Esophagus muscularis mucosa (tissue), 4 donors: ENCODE measurements around the gene LTBP1. TPM values are rescaled to one million over a fixed set of nuclear protein-coding genes. Genes with fewer than 3 reads are reported as not detected.

Source experiments
- DNase-seq: peaks from one replicate; pipeline ENCODE4 v3.0.0-alpha.2; 2017; ENCODE audit errors: extremely low spot score
- H3K27ac ChIP-seq, 4 donors: fragments of 200-600 bp; sonication (generic); replicated peaks in 1 of 4; 1 replicate in 3 of 4; 2 replicates in 1 of 4; pipeline ENCODE4 v1.5.1; 2016 to 2019; ENCODE audit warnings: mild to moderate bottlenecking in 1 of 4
- H3K27me3 ChIP-seq, 4 donors: fragments of 200-600 bp; sonication (generic); one replicate each; pipeline versions ENCODE4 v1.5.1 to v1.6.0; 2016 to 2019
- H3K36me3 ChIP-seq, 4 donors: fragments of 200-600 bp; sonication (generic); one replicate each; pipeline ENCODE4 v1.5.1; 2016 to 2019
- H3K4me1 ChIP-seq, 4 donors: fragments of 200-600 bp; sonication (generic); one replicate each; pipeline ENCODE4 v1.5.1; 2016 to 2019
- H3K4me3 ChIP-seq, 4 donors: fragments of 200-600 bp; sonication (generic); 1 replicate in 2 of 4; 2 replicates in 2 of 4; pipeline ENCODE4 v1.5.1; 2016 to 2019; ENCODE audit warnings: mild to moderate bottlenecking in 4 of 4, moderate library complexity in 1 of 4
- H3K9me3 ChIP-seq, 4 donors: fragments of 200-600 bp; sonication (generic); 1 replicate in 3 of 4; 2 replicates in 1 of 4; pipeline ENCODE4 v1.5.1; 2016 to 2019
- CTCF ChIP-seq, 3 experiments: fragments of 200-600 bp in 2 of 3; fragments of 450-650 bp in 1 of 3; sonication (generic) in 2 of 3; IDR thresholded peaks; one replicate each; pipeline ENCODE4 v1.5.1; 2017 to 2019; ENCODE audit warnings: antibody characterized with exemption in 3 of 3, mild to moderate bottlenecking in 2 of 3, moderate library complexity in 1 of 3
- EP300 ChIP-seq: sonication (generic); formaldehyde crosslinking; IDR thresholded peaks from one replicate; pipeline ENCODE4 v1.6.1; 2017; ENCODE audit warnings: antibody characterized with exemption
- POLR2A ChIP-seq: fragments of 450-650 bp; IDR thresholded peaks from one replicate; pipeline ENCODE4 v1.6.1; 2017; ENCODE audit warnings: antibody characterized with exemption, moderate library complexity, mild to moderate bottlenecking, low read depth
- POLR2AphosphoS5 ChIP-seq, 2 donors: sonication (generic); formaldehyde crosslinking; IDR thresholded peaks; one replicate each; pipeline ENCODE4 v1.6.1; 2017; ENCODE audit warnings: antibody characterized with exemption in 2 of 2
- WGBS: methylation state at CpG from one replicate; pipeline ENCODE4 v1.1.5; 2018; 5-methylcytosine and 5-hydroxymethylcytosine counted together
- intact Hi-C: fragments of 100-400 bp; cut with DNase I; formaldehyde crosslinking; loops from one replicate; pipeline ENCODE4 v1.15.1; 2023
- small RNA-seq, 3 donors: library from RNA; depleted of rRNA; stranded (forward); fragments of <200 nt; gene quantifications; one replicate each; pipeline ENCODE3, GENCODE V24; 2016
- total RNA-seq, 4 donors: library from RNA; depleted of rRNA; stranded (reverse); fragments of >200 nt; gene quantifications; one replicate each; pipeline versions ENCODE4 v1.1.0 to v1.2.1, GENCODE V29; 2016

LTBP1 gene
- total RNA-seq, 4 donors from 2014 or later, result 254 to 465 (median 368) TPM

- Histone ChIP-seq H3K27ac (no peak overlapping the region), H3K4me3 (no peak overlapping the region), H3K9me3 (no peaks in the 10 kb centered on the region), H3K36me3 (no peaks in the 10 kb centered on the region), H3K27me3 (no peaks in the 10 kb centered on the region), H3K4me1 (peaks cover 10 to 19% (median 14%) of the 10 kb centered on the region in 4 donors)
- 61% methylated on average over 2 of the region's 2 CpGs for WGBS
- no peak for DNase-seq
- TF ChIP-seq EP300, result no peak
- intact Hi-C loops, result loop anchor here (5.0 kb wide), 1 partner anchor 413 kb away; no protein-coding TSS in a partner anchor
These were observed 498.2 kb downstream of the LTBP1 start for GRCh38 chr2:33444967-33445366.

GRCh38 chr2:33448220-33448899 is 501.6 kb downstream of the LTBP1 start:
- TF ChIP-seq CTCF (IDR thresholded peaks at IDR 0.05), result no peak
- no peak for TF ChIP-seq POLR2A
- no peak for TF ChIP-seq POLR2AphosphoS5 (IDR thresholded peaks at IDR 0.05)
- TF ChIP-seq EP300, result no peak
- no peaks in the 10 kb centered on the region for H3K27me3 ChIP-seq
- H3K4me1 ChIP-seq, result peaks cover under 1 to 13% (median 3%) of the 10 kb centered on the region in 4 donors
- H3K36me3 ChIP-seq, result peaks cover 0 to 8% (median 0%) of the 10 kb centered on the region in 4 donors
- WGBS, result 90% methylated on average over 2 of the region's 2 CpGs
- H3K4me3 ChIP-seq, result no peak overlapping the region
- peaks cover 0 to 13% (median 10%) of the 10 kb centered on the region in 4 donors for H3K9me3 ChIP-seq
- no peak overlapping the region for H3K27ac ChIP-seq
- no peak for DNase-seq
- intact Hi-C loops, result no loop called here

Small RNA genes lying within 50 kb of the gene (small RNA-seq; reads per million reads assigned to genes)
- gene RF00019 (0 reads per million in 3 donors), gene RNA5SP91 (0 reads per million in 3 donors), gene RNA5SP92 (0 reads per million in 3 donors)
